HepG2 (cell line): ENCODE results near the gene SLC25A5.

ENCODE experiments used
- BHLHE40 ChIP-seq: IDR thresholded peaks from 2 replicates; pipeline ENCODE4 v1.6.1; 2011; ENCODE audit warnings: low read length, improper control_type of control experiment
- BRCA1 ChIP-seq: sonication (generic); formaldehyde crosslinking; IDR thresholded peaks from 2 replicates; pipeline ENCODE4 v1.4.0; 2020; ENCODE audit warnings: missing genetic modification reagents
- CHD4 ChIP-seq: fragments of 200-600 bp; sonication (generic); IDR thresholded peaks from 2 replicates; pipeline ENCODE4 v1.7.0; 2017; ENCODE audit warnings: mild to moderate bottlenecking, low read length, borderline replicate concordance
- ZNF282 ChIP-seq: fragments of 450-650 bp; IDR thresholded peaks from 2 replicates; pipeline ENCODE4 v1.6.1; 2018; ENCODE audit not compliant: partially characterized antibody

- TF ChIP-seq ZNF282 (no peak), BRCA1 (CRISPR knock-in tag) (no peak), BHLHE40 (no peak), CHD4 (no peak)
Measured at GRCh38 chrX:119469313-119469635, 1.0 kb downstream of the SLC25A5 start.
